HG02678 (cell line): ENCODE measurements around the gene OR1D2.
"Not testable (repeated sequence)": the region's sequence is repeated elsewhere in the genome, so short reads cannot be mapped to it uniquely, and the experiment has no call there.

Experiments used
- ATAC-seq: cut with Tn5 transposase; IDR thresholded peaks from one replicate; pipeline ENCODE4 v1.9.1; 2021; ENCODE audit warnings: mild to moderate bottlenecking, moderate library complexity; ENCODE audit not compliant: unreplicated experiment

OR1D2 gene, protein sequence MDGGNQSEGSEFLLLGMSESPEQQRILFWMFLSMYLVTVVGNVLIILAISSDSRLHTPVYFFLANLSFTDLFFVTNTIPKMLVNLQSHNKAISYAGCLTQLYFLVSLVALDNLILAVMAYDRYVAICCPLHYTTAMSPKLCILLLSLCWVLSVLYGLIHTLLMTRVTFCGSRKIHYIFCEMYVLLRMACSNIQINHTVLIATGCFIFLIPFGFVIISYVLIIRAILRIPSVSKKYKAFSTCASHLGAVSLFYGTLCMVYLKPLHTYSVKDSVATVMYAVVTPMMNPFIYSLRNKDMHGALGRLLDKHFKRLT

DNA sequence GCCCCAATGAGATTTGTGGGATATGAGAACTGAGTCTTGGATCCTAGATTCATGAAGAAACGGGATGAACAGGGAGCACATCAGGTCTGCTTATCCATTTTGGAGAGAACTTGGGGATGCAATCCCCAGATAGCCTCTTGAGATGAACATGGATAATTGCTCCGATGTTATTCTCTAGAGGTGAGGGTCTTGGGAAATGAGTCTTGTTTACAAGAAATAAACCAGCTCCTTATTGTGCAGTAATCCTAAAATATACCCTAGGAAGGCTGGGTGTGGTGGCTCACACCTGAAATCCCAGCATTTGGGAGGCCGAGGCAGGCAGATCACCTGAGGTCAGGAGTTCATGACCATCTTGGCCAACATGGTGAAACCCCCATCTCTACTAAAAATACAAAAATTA lies at the start of gene OR1D2:
Gene OR1D2, minus strand, starts transcription at position 101 of the 400 bp plus-strand sequence. CDS start 11,426 bp downstream, outside the sequence.
- ATAC-seq = no peak

GRCh38 chr17:3137494-3137893 lies 33.3 kb upstream of the OR1D2 start:
- ATAC-seq = not testable (repeated sequence)

DNA sequence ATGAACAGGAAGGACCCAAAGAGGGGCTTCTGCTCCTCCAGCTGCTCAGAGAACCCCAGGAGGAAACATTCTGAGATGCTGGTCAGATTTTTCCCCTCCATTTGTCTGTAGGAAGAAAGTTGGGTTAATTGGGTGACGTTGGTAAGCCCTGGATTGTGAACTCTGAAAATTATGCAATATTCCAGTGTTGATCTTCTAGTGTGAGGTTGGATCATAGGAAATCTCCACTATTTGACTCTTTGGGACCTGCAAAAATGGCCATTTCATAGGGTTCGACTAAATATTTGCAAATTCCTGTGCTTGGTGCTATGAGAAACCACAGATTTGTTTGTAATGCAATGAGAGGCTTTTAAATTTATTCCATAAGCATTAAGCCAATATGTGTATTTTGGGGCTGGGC lies 23.2 kb upstream of the OR1D2 start, which contains the start of gene OR1G1:
Gene OR1G1, minus strand, starts transcription at position 101 of the 400 bp plus-strand sequence. Its CDS starts 0 bp downstream, at position 101.
- ATAC-seq = no peak

DNA sequence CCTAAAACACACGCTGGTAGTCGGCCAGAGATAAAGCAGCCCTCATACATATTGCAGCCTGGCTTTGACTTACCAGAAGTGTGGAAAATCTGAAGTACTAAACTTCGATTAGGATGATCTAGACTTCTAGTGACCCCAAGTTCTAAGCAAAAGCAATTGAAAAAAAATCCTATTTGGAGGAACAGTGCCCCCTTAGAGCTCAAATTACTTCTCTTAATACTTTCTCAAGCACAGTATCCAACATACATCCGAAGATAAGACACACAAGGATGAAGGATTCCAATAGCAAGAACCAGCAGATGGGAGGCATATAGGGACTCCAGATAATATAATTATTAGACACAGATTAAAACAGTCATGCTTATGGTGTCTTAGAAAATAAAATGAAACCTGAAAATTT lies 30.4 kb downstream of the OR1D2 start:
- not testable (repeated sequence) for ATAC-seq

DNA sequence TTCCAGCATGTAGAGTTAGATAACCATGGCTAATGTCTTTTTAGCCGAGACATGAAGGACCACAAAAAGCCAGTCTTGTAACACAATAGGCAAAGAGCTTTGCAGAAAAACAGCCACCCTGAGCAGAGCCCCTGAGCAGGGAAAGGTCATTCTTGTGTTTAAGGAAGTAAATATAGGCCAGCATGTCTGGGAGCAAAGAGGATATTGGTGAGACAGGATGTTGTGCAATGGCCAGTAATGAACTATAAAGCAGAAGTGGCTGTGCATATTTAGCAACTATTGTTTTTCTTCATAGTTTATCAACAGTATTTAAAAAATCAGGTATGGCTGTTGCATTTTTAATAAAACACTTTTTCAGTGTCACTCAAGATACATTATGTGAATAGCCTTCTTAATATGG lies 39.0 kb downstream of the OR1D2 start:
- ATAC-seq = not testable (repeated sequence)

DNA sequence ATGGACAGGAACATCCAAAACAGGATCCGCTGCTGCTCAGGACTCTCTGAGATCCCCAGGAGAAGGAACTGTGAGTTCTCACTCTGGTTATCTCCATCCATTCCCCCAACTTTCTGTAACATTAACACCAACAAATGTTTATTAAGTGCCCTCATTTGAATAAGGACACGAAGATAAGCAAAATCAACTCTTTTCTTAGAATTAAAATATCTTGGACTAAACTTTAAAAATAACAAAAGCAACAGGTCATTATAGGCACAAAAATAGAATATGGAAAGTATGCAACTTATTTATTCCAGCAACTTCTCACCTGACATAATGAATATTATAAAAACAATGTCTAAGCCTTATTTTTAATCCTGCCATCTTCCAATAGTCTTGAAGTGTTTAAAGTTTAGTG lies 40.7 kb downstream of the OR1D2 start, which contains the start of gene OR1D5:
Gene OR1D5, minus strand, starts transcription at position 101 of the 400 bp plus-strand sequence. Its CDS starts 0 bp downstream, at position 101.
- ATAC-seq = not testable (repeated sequence)

- ATAC-seq = not testable (repeated sequence)
Measured at GRCh38 chr17:3062824-3063377, 41.3 kb downstream of the OR1D2 start.

DNA sequence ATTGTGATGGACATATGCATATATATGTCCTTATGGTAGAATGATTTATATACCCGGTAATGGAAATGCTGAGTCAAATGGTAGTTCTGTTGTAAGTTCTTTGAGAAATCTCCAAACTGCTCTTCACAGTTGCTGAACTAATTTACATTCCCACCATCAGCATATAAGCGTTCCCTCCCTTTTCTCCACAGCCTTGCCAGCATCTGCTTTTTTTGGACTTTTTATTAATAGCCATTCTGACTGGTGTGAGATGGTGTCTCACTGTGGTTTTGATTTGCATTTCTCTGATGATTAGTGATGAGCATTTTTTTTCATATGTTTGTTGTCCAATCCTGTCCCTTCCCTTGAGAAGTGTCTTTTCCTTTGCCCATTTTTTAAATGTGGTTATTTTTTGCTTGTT lies 49.4 kb downstream of the OR1D2 start:
- not testable (repeated sequence) for ATAC-seq

- ATAC-seq = no peak
Measured at GRCh38 chr17:3049705-3050295, 54.4 kb downstream of the OR1D2 start.

DNA sequence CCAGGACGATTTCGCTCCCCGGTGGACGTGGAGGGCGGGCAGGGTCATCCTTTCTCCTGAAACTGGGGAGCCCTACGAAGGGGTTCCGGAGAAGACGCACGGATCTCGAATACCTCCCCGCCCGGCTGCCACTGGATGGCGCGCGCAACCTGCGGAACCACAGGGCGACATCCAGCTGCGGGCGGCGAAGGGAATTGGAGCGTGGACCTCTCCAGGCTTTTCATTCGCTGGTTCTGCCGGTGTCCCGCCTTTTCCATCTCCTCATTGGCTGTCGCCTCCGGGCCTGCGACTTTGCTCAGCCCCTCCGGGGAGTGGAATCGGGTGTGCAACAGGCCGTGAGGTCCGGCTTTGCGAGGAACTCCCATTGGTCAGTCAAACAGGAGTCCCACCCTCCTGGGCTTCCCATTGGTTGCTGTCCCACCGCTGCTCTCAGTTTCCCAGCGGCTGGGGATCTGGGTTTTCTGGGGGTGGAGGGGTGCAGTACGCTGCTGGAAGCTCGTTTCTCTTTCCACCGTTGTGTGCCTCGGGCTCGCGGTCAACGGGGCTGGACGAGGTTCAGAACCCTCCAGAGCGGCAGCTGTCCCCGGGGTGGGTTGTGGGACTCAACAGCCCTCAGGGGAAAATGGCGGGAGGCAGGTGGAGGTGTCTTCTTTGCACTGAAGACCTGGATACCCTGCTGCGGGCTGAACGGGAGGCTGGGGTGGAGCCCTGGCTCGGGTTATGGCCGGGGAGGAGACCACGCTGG lies 55.3 kb downstream of the OR1D2 start:
- ATAC-seq = peak; percentile 88

DNA sequence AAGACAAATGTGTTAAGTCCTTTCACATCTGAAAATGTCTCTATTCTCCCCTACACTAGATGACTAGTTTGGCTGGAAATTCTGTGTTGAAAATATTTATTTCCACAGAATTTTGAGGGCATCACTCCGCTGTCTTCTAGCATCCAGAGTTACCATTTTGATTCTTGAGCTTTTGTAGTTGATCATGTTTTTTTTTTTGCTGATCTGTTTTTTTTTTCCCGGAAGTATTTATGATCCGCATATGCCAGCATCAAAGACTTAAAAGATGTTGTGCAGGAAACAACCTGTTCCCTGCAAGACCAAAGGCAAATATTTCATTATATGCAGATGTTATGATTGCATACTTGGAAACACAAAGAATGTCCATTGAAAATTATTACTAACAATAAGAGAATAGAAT lies 57.5 kb downstream of the OR1D2 start:
- no peak for ATAC-seq

GRCh38 chr17:3043737-3044365 lies 60.4 kb downstream of the OR1D2 start:
- ATAC-seq = no peak

- ATAC-seq = no peak
Measured at GRCh38 chr17:3040882-3041281, 63.3 kb downstream of the OR1D2 start.

GRCh38 chr17:3039736-3040135 lies 64.5 kb downstream of the OR1D2 start:
- no peak for ATAC-seq

- ATAC-seq = no peak
Measured at GRCh38 chr17:3038941-3039340, 65.3 kb downstream of the OR1D2 start.
